Activated T-helper 1 cell treated with Interleukin-2 at 50 U/mL for 16 hours (primary cell): ENCODE results near the gene RUFY1.

ENCODE experiments used
- DNase-seq: peaks from one replicate; pipeline ENCODE4 v3.0.0-alpha.2; 2020; ENCODE audit warnings: low read depth

Gene RUFY1

GRCh38 chr5:179606071-179606909 is 55.9 kb downstream of the RUFY1 start:
- no peak for DNase-seq

GRCh38 chr5:179606910-179607159 is 56.5 kb downstream of the RUFY1 start:
- no peak for DNase-seq

- no peak for DNase-seq
Observed at GRCh38 chr5:179607160-179607931, 57.0 kb downstream of the RUFY1 start.

- peak; percentile 23 for DNase-seq
Observed at GRCh38 chr5:179608131-179608581, 57.8 kb downstream of the RUFY1 start.

GRCh38 chr5:179609834-179610108 is 59.4 kb downstream of the RUFY1 start:
- DNase-seq: no peak

GRCh38 chr5:179610109-179610902 is 60.0 kb downstream of the RUFY1 start:
- DNase-seq: no peak

- no peak for DNase-seq
Observed at GRCh38 chr5:179610903-179611265, 60.5 kb downstream of the RUFY1 start.

- DNase-seq: no peak
Observed at GRCh38 chr5:179612577-179613459, 62.5 kb downstream of the RUFY1 start.

GRCh38 chr5:179613460-179614071 is 63.2 kb downstream of the RUFY1 start:
- DNase-seq: no peak

- no peak for DNase-seq
Observed at GRCh38 chr5:179614745-179615144, 64.4 kb downstream of the RUFY1 start.

GRCh38 chr5:179615203-179615602 is 64.8 kb downstream of the RUFY1 start:
- no peak for DNase-seq

- DNase-seq: no peak
Observed at GRCh38 chr5:179616002-179616594, 65.7 kb downstream of the RUFY1 start.

GRCh38 chr5:179617930-179618329 is 67.6 kb downstream of the RUFY1 start:
- DNase-seq: no peak

- DNase-seq: no peak
Observed at GRCh38 chr5:179618923-179619554, 68.7 kb downstream of the RUFY1 start.

GRCh38 chr5:179619776-179620175 is 69.4 kb downstream of the RUFY1 start:
- DNase-seq: no peak

GRCh38 chr5:179620293-179620692 is 69.9 kb downstream of the RUFY1 start:
- no peak for DNase-seq

- no peak for DNase-seq
Observed at GRCh38 chr5:179620703-179621350, 70.5 kb downstream of the RUFY1 start.

- no peak for DNase-seq
Observed at GRCh38 chr5:179621551-179622214, 71.3 kb downstream of the RUFY1 start.
